ENCODE results near the gene BRCA2.

The BRCA2 gene

DNA sequence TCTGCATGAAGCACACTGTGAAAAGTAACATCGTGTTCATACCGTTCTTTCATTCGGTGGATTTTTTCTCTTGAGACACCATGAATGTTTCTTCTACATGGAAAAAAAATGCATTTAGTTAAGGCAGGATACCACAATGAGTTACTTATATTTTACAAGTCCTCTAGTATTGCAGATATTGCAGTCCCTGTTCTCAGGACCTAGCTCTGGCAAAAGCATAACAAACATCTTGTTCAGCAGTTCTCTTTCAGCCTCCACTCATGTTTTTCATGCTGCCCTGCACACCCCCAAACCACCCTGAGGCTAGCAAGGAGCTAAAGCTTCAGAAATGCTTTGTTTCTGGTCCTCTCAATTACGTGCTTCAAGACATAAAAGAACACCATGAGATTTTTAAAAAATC is 87.8 kb downstream of the BRCA2 start:
- H3K27ac Mint-ChIP-seq, result no peak overlapping the region
- H3K4me1 Mint-ChIP-seq, result peaks cover under 1% of the 10 kb centered on the region
- no peak overlapping the region for H3K4me3 Mint-ChIP-seq
- peaks cover 19% of the 10 kb centered on the region for H3K36me3 Mint-ChIP-seq
- H3K9me3 Mint-ChIP-seq, result no peaks in the 10 kb centered on the region
- H3K27me3 Mint-ChIP-seq, result no peaks in the 10 kb centered on the region

DNA sequence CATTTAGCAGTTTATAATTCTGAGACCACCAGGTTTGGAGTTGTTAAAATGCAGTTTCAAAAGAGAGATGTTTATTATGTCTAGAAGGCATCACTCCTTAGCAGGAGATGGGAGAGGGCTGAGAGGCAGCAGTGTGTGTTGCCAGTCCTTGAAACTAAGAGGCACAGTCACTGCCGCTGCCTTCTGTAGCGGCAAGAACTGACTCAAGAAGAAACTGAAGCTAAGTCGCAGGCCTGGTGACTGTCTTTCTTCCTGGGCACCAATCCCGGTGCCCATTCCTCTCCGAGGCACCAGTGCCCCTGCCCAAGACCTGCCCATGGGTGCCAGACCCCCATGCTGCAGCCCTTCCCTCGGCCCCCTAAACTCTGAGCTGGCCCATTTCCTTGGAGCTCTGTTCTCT is 92.5 kb downstream of the BRCA2 start:
- Mint-ChIP-seq H3K9me3 (no peaks in the 10 kb centered on the region), H3K27ac (peak overlapping the region; percentile 23), H3K27me3 (no peaks in the 10 kb centered on the region), H3K36me3 (peaks cover 11% of the 10 kb centered on the region), H3K4me1 (peaks cover 25% of the 10 kb centered on the region), H3K4me3 (no peak overlapping the region)

DNA sequence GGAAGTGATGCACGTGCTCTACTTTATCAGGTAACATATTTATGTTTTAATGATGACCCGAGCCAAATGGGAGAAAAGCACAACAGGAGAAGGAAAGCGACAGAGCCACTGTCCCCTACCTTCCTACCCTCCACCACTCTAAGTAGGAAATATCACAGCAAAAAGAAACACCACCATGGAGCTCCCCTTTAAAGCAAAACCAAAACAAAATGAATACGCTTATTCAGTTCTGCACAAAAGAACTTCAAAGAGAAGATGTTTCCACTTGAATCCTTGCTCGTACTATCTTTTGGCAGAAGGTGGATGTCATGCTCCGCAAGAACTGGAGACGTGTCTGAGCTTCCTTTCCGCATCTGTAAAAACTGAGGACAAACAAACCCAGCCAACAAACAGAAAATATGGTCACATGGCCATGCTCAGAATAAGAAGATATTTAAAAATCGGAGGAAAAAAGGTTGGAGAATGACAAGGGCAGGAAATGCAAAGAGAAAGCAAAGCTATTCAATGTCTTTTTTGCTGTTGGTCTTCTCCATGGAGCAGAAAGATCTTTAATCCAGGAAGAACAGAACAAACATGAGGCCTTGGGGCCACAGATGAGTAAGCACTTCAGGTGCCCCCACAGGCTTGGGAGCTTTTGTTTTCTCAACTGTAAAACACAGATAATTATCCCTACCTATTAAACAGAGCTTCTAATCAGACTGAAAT is 93.1 kb downstream of the BRCA2 start:
- Mint-ChIP-seq H3K4me1 (peaks cover 25% of the 10 kb centered on the region), H3K4me3 (no peak overlapping the region), H3K9me3 (no peaks in the 10 kb centered on the region), H3K27ac (no peak overlapping the region), H3K27me3 (no peaks in the 10 kb centered on the region), H3K36me3 (peaks cover 11% of the 10 kb centered on the region)

DNA sequence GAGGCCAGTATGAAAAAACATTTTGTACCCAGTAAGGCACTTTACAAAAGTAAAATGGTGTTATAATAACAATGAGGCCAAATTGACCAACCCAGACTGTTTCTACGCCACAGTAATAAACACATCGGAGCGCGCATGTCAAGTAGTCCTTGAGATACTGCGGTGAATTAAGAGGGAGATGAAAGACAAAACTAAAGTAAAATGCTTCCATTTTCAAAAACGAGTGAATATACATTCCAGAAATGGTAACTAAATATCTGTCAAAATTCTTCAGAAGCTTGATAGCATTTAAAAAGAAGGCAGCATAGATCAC is 93.6 kb downstream of the BRCA2 start:
- H3K4me1 Mint-ChIP-seq, result peaks cover 25% of the 10 kb centered on the region
- H3K27ac Mint-ChIP-seq, result no peak overlapping the region
- H3K4me3 Mint-ChIP-seq, result no peak overlapping the region
- peaks cover 11% of the 10 kb centered on the region for H3K36me3 Mint-ChIP-seq
- H3K27me3 Mint-ChIP-seq, result no peaks in the 10 kb centered on the region
- no peaks in the 10 kb centered on the region for H3K9me3 Mint-ChIP-seq

DNA sequence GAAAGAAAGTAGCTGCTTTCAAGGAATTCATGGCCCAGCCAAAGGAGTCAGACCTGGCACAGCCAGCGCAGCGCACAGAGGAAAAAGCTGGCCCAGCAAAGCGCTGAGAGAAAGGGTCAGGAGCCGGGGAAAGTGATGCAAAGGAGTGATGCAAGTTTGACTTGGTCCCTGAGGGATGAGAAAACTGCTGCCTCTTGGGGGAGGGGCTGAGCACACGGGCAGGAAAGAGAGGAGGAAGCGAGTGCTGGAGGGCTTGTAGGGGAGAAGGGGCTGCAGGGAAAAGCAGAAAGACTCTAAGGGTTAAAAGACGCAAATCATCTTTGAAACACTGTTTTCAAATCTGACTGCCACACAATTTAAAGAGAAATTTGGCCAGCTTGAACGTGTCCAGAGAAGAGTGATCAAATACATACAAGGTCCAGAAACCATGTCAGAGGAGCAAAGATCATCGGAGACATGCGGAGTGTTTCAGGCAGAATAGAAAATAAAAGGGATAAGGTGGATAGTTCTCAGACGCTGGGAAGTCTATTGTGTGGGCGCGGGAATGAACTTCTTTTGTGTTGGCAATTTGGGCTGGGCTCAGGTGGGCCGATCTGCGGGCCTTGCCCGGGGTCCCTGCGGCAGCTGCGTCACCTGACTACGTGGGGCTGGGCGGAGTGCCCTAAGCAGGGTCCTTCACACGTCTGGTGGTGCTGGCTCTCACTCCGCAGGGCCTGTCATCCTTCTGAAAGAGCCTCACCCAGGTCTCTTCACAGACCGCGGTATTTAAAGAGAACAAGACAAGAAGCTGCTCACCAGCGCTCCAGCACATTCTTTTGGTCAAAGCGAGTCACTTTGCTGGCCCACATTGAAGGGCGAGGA is 94.5 kb downstream of the BRCA2 start:
- Mint-ChIP-seq H3K27ac (no peak overlapping the region), H3K4me3 (no peak overlapping the region), H3K36me3 (peaks cover 11% of the 10 kb centered on the region), H3K27me3 (no peaks in the 10 kb centered on the region), H3K4me1 (peaks cover 25% of the 10 kb centered on the region), H3K9me3 (no peaks in the 10 kb centered on the region)

DNA sequence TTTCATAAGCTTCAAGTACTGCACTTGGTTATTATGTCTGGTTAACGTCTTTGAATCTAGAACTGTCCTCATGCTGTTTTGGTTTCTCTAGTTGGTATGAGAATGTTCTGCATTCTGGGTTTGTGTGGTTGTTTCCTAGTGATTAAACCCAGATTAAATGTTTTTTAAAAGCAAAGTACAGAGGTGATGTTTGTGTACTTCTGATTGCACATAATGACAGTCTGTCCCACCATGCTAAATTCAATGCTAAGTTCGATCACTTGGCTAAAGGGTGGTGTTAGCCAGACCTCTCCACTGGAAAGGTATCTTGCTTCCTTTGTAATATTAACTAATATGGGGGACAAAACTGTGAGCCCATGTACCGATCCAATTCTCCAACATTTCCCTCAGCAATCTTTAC is 98.0 kb downstream of the BRCA2 start:
- Mint-ChIP-seq H3K9me3 (no peaks in the 10 kb centered on the region), H3K4me1 (peaks cover 34% of the 10 kb centered on the region), H3K27ac (no peak overlapping the region), H3K4me3 (no peak overlapping the region), H3K27me3 (no peaks in the 10 kb centered on the region), H3K36me3 (peaks cover 8% of the 10 kb centered on the region)

DNA sequence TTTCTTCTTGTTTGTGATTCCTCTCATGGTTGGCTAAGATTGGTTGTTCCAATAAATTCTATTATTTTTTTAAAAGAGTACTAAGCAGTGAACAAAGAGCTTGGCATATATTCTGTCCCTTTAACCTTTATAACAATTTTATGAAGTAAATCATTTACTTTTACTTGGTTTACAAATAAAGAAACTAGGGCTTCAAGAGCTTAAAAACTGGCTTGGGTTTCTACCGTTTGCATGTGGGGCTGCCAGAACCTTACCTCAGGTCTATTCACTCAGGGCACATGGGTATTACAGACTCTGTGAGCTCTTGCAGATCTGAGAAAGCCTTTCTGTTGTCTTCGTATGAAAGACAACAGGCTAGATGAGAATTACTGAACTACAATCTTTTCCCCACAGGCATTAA is 99.3 kb downstream of the BRCA2 start:
- Mint-ChIP-seq H3K36me3 (peaks cover 15% of the 10 kb centered on the region), H3K9me3 (no peaks in the 10 kb centered on the region), H3K4me3 (no peak overlapping the region), H3K27ac (peak overlapping the region; percentile 12), H3K4me1 (peaks cover 24% of the 10 kb centered on the region), H3K27me3 (no peaks in the 10 kb centered on the region)

DNA sequence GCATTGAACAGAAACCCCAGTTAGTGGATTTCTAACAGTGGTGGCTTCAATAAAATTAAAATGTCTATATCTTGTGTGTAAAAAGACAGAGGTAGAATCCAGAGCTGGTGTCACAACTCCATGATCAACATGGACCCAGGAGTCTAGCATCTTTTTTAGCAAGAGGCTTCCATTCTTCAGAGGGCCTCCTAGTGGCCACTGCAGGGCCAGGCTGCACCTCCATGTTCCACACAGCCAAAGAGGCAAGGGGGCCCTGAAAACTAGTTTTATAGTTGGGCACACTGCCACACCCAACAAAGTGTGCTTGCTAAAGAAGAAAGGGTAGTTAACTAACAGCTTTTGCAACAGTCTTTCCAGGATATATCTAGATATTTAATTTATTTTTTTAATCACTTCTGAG is 99.7 kb downstream of the BRCA2 start:
- H3K27me3 Mint-ChIP-seq, result no peaks in the 10 kb centered on the region
- H3K4me3 Mint-ChIP-seq, result no peak overlapping the region
- no peaks in the 10 kb centered on the region for H3K9me3 Mint-ChIP-seq
- H3K36me3 Mint-ChIP-seq, result peaks cover 17% of the 10 kb centered on the region
- peaks cover 20% of the 10 kb centered on the region for H3K4me1 Mint-ChIP-seq
- H3K27ac Mint-ChIP-seq, result peak overlapping the region; percentile 12

DNA sequence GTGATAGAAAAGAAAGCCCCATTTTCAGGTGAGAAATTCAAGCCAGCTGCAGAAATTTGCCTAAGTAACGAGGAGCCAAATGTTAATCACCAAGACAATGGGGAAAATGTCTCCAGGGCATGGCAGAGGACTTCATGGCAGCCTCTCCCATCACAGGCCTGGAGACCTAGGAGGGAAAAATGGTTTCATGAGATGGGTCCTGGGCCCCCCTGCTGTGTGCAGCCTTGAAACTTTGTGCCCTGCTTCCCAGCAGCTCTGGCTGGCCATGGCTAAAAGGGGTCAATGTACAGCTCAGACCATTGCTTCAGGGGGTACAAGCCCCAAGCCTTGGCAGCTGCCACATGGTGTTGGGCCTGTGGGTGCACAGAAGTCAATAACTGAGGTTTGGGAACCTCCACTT is 102.7 kb downstream of the BRCA2 start:
- peaks cover 18% of the 10 kb centered on the region for H3K4me1 Mint-ChIP-seq
- no peaks in the 10 kb centered on the region for H3K27me3 Mint-ChIP-seq
- H3K27ac Mint-ChIP-seq, result no peak overlapping the region
- no peak overlapping the region for H3K4me3 Mint-ChIP-seq
- H3K36me3 Mint-ChIP-seq, result peaks cover 29% of the 10 kb centered on the region
- H3K9me3 Mint-ChIP-seq, result no peaks in the 10 kb centered on the region

DNA sequence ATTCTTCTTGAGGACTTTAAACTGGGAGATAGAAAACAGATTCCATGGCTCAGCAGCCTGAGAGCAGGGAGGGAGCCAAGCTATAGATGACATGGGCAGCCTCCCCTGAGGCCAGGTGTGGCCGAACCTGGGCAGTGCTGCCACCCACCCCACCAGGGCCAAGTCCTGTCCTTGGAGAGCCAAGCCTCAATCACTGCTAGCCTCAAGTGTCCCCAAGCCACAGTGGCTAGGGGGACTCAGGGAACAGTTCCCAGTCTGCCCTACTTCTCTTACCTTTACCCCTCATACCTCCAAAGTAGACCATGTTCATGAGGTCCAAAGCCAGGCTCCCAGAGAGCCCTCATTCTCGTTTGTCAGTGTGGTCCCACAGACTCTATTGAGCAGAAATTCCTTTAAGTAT is 104.6 kb downstream of the BRCA2 start:
- Mint-ChIP-seq H3K4me1 (peaks cover 34% of the 10 kb centered on the region), H3K36me3 (peaks cover 36% of the 10 kb centered on the region), H3K27me3 (no peaks in the 10 kb centered on the region), H3K27ac (no peak overlapping the region), H3K9me3 (no peaks in the 10 kb centered on the region), H3K4me3 (no peak overlapping the region)

DNA sequence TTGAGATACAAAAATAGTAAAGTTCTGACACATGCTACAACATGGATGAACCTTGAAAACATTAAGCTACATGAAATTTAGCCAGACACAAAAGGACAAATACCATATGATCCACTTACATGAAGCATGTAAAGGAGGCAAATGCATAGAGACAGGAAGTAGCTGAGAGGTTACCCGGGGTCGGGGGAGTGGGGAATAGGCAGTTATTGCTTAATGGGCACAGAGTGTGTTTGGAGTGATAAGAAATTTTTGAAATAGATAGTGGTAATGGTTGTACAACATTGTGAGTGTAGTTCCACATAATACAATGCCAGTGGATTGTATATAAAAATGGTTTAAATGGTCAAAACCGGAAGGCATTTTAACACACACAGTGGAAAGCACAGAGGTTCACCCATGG is 108.3 kb downstream of the BRCA2 start:
- Mint-ChIP-seq H3K4me1 (peaks cover 47% of the 10 kb centered on the region), H3K27ac (peak overlapping the region; percentile 66), H3K36me3 (peaks cover 31% of the 10 kb centered on the region), H3K27me3 (no peaks in the 10 kb centered on the region), H3K4me3 (peak overlapping the region; percentile 23), H3K9me3 (no peaks in the 10 kb centered on the region)

DNA sequence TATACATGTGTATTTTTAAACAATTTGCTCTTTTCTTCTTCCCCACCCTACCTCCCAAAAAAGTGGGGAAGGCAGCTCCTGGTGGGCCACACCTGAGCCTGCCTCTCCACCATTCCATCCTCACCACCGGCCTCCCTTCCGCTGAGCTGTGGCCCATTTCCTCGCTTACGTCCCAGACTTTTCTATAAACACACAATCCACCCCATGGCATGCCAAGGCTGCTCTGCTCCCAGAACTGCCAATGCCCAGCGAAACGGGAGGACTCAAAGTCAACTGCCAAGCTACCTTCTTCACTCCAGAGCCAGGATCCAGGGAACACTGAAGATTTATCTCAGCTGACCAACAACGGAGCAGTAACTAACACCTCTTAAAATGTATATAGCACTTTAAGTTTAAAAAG is 109.8 kb downstream of the BRCA2 start:
- Mint-ChIP-seq H3K9me3 (no peaks in the 10 kb centered on the region), H3K27me3 (no peaks in the 10 kb centered on the region), H3K4me1 (peaks cover 49% of the 10 kb centered on the region), H3K27ac (peak overlapping the region; percentile 93), H3K4me3 (peak overlapping the region; percentile 93), H3K36me3 (peaks cover 23% of the 10 kb centered on the region)

DNA sequence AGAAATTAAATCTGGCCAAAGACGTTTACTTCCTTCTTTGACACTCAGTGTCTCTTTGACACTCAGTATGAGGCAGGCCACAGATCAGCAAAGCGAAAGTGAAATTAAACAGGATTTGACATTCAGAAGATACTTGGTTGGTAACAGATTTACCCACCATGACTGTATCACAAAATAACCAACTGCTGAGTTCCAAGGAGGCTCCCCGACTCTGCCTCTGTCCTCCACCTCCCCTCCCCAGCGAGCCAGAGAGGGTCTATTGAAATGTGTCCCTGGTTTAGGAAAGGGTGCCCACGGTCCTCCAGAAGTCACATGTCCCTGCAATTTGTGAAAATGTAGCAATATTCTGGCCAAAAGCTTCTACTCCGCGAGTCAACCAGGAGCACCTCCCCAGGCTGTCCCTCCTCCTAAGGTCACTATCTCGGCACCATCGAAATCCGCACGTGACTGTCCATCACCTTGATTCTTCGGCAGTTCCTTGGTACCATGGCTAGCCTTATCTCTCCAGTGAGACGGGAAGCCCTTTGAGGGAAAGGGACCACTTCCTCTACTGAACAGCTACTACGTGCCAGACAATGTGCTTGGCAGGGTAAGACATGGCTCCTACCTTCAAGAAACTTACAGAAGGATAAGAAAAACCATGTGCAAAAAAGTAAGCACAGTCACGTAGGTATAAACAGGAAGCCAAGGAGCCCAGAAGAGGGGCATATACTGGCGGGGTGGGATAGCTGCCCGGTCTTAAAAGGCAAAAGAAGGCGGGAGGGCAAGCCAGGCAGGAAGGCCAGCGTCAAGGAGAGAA is 111.1 kb downstream of the BRCA2 start:
- Mint-ChIP-seq H3K27me3 (no peaks in the 10 kb centered on the region), H3K36me3 (peaks cover 16% of the 10 kb centered on the region), H3K4me1 (peaks cover 49% of the 10 kb centered on the region), H3K4me3 (peak overlapping the region; percentile 93), H3K9me3 (no peaks in the 10 kb centered on the region), H3K27ac (peak overlapping the region; percentile 96)

DNA sequence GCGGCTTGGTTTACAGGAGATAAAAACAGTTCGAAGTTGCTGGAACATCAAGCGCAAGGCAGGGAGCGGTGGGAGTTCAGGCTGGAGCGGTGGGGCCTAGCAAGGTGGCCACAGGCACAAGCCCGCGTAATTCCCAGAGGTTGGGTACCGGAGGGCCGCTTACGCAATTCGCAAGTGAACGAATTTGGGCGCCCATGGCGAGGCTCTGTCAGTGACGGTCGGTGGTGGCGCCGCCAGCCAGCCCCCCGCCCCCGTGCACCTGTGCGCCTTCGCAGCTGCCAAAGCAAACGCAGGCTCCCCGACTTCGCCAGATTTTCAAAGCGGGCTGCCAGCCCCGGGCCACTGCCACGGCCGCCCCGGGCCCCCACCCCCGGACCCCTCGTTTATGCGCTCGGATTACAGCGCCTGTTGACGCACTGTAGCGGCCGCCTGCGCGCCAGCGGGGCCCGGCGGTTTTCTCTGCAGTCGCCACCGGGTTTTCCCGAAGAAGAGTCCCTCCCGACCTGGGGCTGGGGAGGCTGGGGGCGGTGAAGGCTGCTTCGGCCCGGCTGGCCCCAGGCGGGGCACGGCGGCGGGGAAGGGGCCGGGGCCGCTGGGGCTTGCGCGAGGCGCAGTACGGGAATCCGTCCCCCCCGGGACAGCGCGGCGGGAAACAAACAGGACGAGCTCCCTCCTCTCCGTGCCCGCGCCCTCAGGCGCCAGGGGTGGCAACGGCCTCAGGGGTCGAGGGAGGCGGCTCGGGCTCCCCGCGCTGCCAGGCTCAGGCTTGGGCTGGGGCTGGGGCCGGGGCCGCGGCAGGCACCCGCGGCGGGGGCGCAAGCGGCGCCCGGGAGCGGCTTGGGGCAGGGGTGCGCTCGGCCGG is 111.9 kb downstream of the BRCA2 start:
- H3K27ac Mint-ChIP-seq, result peak overlapping the region; percentile 96
- H3K4me1 Mint-ChIP-seq, result peaks cover 48% of the 10 kb centered on the region
- H3K36me3 Mint-ChIP-seq, result peaks cover 14% of the 10 kb centered on the region
- no peaks in the 10 kb centered on the region for H3K27me3 Mint-ChIP-seq
- peak overlapping the region; percentile 93 for H3K4me3 Mint-ChIP-seq
- H3K9me3 Mint-ChIP-seq, result no peaks in the 10 kb centered on the region

All from activated naive CD4-positive, alpha-beta T cell treated with anti-CD3 and anti-CD28 coated beads, Interleukin-2, amount 50 U/mL, for 24 hours (primary cell).